HG03354 (cell line): ENCODE measurements around the gene ITK.
A peak's percentile ranks its signal among the peaks of the same experiment; 100 is the strongest.
"Not testable (repeated sequence)": the region's sequence is repeated elsewhere in the genome, so short reads cannot be mapped to it uniquely, and the experiment has no call there.

Experiments used
- ATAC-seq: cut with Tn5 transposase; IDR thresholded peaks from one replicate; pipeline ENCODE4 v1.9.1; 2021; ENCODE audit warnings: mild to moderate bottlenecking; ENCODE audit not compliant: unreplicated experiment, poor library complexity, severe bottlenecking

The ITK gene

GRCh38 chr5:157232706-157233105 lies 52.1 kb downstream of the ITK start:
- no peak for ATAC-seq

DNA sequence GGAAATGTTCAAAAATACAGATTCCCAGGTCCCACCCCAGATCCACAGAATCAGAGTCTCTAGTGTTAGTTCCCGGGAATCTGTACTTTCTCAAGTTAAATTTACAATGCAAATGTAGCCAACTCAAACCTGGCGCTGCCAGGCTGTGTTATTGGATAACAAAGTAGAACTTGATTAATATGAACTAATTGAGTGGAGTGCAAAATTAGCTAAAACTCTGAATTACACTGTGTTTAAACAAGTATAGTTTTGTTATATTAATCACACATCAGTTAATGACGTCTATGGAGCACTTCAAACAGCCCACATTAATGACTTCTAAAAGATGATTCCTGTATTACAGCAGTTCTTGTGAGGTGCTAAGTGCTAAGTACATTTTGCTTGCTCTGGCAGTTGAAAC lies 52.9 kb downstream of the ITK start:
- ATAC-seq, result no peak

DNA sequence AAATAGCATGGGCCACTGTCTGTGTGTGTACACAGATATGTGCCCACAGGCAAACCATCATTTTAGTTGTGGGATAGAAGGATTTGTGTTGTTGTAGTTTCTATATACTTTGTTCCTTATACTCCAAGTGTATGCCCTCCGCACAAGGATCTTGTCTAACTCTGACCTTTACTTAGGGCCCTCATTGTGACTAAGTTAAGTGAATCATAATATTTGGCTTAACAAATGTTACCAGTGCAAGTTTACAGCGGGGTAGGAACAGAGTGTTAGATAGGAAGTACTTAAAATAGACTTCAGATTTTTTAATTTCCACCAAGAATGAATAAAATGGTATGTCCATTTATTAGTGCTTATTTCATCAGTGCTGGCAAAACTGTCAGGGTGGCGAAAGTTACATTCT lies 55.8 kb downstream of the ITK start:
- ATAC-seq, result no peak

GRCh38 chr5:157241483-157241882 lies 60.8 kb downstream of the ITK start:
- ATAC-seq, result no peak

GRCh38 chr5:157244704-157245103 lies 64.1 kb downstream of the ITK start:
- ATAC-seq, result not testable (repeated sequence)

DNA sequence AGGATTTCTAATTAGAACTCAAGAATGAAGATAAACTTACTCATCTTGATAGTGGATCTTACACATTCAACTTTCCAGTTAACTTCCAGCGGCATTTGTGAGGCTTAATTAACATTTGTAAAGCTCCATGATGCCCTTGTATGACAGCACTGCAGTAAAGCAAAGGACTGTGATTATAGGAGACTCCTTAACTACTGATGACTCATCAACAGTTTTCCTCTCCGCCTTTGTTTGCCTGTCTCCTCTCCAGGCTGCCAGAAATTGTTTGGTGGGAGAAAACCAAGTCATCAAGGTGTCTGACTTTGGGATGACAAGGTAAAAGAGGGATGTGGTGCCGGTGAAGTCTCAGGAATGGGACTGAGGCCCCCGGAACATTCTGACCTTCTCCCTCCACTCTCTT lies 64.8 kb downstream of the ITK start:
- ATAC-seq, result no peak

DNA sequence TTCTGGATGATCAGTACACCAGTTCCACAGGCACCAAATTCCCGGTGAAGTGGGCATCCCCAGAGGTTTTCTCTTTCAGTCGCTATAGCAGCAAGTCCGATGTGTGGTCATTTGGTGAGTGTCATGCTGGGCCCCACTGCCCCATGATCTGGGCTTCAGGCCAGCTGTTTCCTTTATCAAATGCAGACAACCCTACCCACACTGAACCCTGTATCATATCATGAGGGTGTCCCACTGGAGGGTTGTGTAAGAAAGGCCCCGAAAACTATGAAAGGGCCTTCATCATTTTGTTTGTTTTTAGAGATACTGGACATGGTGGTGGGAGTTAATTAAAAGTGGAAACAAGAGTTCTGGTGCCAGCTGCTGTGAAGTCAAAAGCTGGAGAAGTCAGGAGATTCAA lies 65.2 kb downstream of the ITK start:
- ATAC-seq, result no peak

GRCh38 chr5:157247267-157247666 lies 66.6 kb downstream of the ITK start:
- ATAC-seq, result no peak

DNA sequence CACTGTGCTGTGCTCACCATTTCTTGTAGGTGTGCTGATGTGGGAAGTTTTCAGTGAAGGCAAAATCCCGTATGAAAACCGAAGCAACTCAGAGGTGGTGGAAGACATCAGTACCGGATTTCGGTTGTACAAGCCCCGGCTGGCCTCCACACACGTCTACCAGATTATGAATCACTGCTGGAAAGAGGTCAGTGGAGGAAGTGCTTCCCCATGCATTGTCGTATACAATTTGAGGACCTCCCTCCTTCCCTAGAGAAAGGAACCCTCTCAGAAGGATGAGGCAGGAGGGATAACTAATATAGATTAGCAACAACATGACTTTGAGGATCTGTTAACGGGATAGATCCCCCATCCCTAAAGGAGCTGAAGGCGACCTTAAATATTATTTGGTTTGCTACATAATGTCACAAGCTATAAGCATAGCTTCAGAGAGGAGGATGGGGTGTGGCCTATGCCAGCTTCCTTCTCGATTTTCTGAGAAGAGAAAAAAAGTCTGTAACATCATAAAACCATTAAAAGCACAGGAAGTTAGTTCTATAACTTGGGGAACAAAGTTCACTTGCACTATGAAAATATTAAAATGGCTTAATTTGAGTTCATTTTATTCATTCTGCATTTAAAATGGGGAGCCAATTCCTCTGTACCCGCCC lies 68.3 kb downstream of the ITK start:
- no peak for ATAC-seq

- ATAC-seq, result peak; percentile 94
Observed at GRCh38 chr5:157252711-157253465, 72.2 kb downstream of the ITK start.

GRCh38 chr5:157253547-157253946 lies 72.9 kb downstream of the ITK start:
- peak; percentile 55 for ATAC-seq

DNA sequence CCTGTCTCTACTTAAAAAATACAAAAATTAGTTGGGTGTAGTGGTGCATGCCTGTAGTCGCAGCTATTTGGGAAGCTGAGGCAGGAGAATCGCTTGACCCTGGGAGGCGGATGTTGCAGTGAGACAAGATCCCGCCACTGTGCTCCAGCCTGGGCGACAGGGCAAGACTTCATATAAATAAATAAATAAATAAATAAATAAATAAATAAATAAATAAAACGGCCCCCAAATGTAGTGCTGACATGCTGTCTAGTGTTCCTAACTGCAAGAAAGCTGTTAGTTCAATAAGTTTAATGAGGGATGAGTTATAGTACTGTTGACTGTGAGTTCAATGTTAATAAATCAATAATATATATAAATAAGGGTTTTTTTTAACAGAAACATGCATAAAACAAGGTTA lies 77.8 kb downstream of the ITK start:
- no peak for ATAC-seq

GRCh38 chr5:157259699-157260098 lies 79.1 kb downstream of the ITK start:
- ATAC-seq, result no peak

GRCh38 chr5:157263496-157264090 lies 83.0 kb downstream of the ITK start:
- ATAC-seq, result no peak

- peak; percentile 86 for ATAC-seq
Observed at GRCh38 chr5:157265714-157266285, 85.2 kb downstream of the ITK start, which contains the start of gene CYFIP2. Gene CYFIP2, plus strand, starts transcription at chr5:157266123. Its CDS starts 19,239 bp downstream, at chr5:157285362.

DNA sequence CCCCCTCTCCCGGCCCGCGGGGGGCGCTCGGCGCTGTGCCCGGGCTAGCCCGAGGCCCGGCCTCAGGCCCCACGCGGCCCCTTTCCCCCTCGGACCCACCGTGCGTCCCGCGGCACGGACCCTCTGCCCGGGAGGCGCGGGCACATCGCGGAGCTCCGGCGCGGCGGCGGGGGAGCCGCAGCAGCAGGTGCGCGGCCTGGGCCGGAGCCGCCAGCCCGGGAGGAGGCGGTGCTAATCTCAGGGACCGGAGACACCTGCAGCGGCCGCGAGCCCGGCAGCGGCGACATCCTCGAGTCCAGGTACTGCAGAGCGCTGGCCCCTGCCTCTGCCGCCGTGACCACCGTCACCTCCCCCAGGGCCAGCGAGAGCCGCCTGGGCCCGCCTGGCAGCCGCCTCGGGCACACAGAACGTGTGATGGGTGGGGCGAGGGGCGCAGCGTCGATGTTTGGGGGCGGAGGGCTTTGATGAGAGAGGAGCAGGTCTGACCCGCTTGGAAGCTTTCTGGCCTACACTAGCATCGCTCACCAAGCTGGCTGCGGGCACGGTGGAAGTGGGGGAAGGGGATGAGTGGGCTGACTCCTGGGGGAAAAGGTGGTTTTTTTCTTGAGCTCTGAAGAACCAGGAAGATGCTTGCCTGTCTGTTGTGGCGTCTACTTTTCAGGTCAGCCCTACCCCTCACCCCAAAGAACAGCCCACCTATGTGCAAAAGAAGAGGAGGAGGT lies 85.8 kb downstream of the ITK start:
- ATAC-seq, result peak; percentile 60

- ATAC-seq, result no peak
Observed at GRCh38 chr5:157267025-157267424, 86.4 kb downstream of the ITK start.

DNA sequence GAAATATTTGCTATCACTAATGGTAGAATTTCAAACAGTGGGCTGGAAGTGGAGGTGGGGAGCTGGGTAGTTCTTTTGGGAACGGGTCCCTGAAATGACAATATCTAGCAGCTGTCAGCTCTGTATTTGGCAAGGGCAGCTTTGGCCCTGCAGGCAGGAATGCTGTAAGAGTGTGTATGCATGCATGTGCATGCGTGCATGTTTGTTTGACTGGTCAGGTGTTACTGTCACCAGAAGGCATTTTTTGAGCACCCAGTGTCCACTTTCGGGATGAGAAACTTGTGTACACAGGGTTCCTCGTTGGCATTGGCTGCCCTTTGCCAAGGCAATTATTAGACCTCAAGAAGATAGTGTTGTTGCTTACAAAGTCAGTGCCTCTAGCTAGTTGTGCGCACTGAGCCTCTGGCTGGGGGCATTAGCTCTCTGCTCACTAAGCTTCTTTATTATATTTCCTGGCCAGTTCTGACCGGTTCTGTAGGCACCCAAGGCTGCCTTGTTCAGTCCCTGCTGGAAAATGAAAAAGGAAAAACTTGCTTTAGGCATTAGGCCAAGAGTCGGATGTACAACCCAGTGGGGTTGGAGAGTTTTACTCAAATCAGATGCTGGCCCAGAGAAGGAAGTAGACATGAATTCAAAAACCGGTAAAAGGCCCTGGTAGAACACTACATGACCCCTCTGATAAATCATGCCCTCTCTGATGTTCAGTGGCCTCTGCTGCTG lies 87.3 kb downstream of the ITK start:
- no peak for ATAC-seq

GRCh38 chr5:157269165-157269671 lies 88.6 kb downstream of the ITK start:
- ATAC-seq, result no peak
